PC-3 (cell line): ENCODE measurements around the gene OTOL1.

ENCODE experiments used
- EZH2 ChIP-seq: fragments of 300-600 bp; sonication (generic); IDR thresholded peaks from one replicate; pipeline ENCODE4 v1.6.1; 2017; ENCODE audit warnings: antibody characterized with exemption, mild to moderate bottlenecking, low read length; ENCODE audit not compliant: unreplicated experiment
- EZH2phosphoT487 ChIP-seq: fragments of 300-600 bp; sonication (generic); IDR thresholded peaks from 2 replicates; pipeline ENCODE4 v1.6.1; 2018; ENCODE audit warnings: mild to moderate bottlenecking, antibody characterized with exemption, low read length, borderline replicate concordance
- TF ChIP-seq, protein P1 (sequence below): fragments of 300-600 bp; sonication (generic); conservative IDR thresholded peaks from 2 replicates; pipeline ENCODE4 v1.5.1; 2017; ENCODE audit warnings: antibody characterized with exemption, low read depth, mild to moderate bottlenecking, low read length

DNA sequence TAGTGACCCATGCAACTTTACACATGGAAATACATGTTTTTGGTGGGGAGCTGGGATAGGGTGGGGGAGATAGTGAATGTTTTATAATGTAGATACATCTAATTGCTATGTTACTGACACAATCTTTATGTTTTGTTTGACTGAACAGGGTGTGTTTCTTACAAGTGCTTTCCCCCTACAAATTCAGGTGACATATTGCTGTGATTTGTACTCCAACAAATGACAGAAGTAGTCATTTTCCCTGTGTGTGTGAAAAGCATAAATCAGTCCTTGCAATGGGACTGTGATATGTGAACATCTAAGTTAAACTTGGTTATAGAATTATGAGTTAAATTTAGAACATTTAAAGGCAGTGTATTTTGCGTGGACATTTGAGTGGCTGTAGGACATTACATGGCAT lies 27.3 kb downstream of the OTOL1 start:
- TF ChIP-seq, protein P1, sequence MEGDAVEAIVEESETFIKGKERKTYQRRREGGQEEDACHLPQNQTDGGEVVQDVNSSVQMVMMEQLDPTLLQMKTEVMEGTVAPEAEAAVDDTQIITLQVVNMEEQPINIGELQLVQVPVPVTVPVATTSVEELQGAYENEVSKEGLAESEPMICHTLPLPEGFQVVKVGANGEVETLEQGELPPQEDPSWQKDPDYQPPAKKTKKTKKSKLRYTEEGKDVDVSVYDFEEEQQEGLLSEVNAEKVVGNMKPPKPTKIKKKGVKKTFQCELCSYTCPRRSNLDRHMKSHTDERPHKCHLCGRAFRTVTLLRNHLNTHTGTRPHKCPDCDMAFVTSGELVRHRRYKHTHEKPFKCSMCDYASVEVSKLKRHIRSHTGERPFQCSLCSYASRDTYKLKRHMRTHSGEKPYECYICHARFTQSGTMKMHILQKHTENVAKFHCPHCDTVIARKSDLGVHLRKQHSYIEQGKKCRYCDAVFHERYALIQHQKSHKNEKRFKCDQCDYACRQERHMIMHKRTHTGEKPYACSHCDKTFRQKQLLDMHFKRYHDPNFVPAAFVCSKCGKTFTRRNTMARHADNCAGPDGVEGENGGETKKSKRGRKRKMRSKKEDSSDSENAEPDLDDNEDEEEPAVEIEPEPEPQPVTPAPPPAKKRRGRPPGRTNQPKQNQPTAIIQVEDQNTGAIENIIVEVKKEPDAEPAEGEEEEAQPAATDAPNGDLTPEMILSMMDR = no peak
- TF ChIP-seq EZH2 (no peak), EZH2phosphoT487 (no peak)
